Liver (tissue), 3 donors: ENCODE results near the gene GPAT2.
"Not testable (repeated sequence)": the region's sequence is repeated elsewhere in the genome, so short reads cannot be mapped to it uniquely, and the experiment has no call there.

Experiments used
- ATF3 ChIP-seq: IDR thresholded peaks from 2 replicates; pipeline ENCODE4 v1.6.1; 2016; ENCODE audit warnings: antibody characterized with exemption
- CTCF ChIP-seq: fragments of 150-350 bp; IDR thresholded peaks from 2 replicates; pipeline ENCODE4 v1.5.1; 2017; ENCODE audit warnings: improper control_type of control experiment, low read depth, low read length; ENCODE audit not compliant: missing input control
- EGR1 ChIP-seq, 2 donors: IDR thresholded peaks; 2 replicates each; pipeline ENCODE4 v1.6.1; 2016 to 2018; ENCODE audit warnings: antibody characterized with exemption in 2 of 2, low read depth in 2 of 2
- GABPA ChIP-seq, 2 donors: IDR thresholded peaks in 1 of 2; conservative IDR thresholded peaks in 1 of 2; 2 replicates each; pipeline ENCODE4 v1.6.1; 2016; ENCODE audit warnings: antibody characterized with exemption in 2 of 2, mild to moderate bottlenecking in 1 of 2, moderate library complexity in 1 of 2
- JUND ChIP-seq, 2 donors: IDR thresholded peaks; 2 replicates each; pipeline ENCODE4 v1.6.1; 2016; ENCODE audit warnings: antibody characterized with exemption in 2 of 2
- MAX ChIP-seq: IDR thresholded peaks from 2 replicates; pipeline ENCODE4 v1.6.1; 2016; ENCODE audit warnings: antibody characterized with exemption
- NR2F2 ChIP-seq: IDR thresholded peaks from 2 replicates; pipeline ENCODE4 v1.6.1; 2016; ENCODE audit warnings: antibody characterized with exemption
- RAD21 ChIP-seq, 2 donors: IDR thresholded peaks; 2 replicates each; pipeline ENCODE4 v1.6.1; 2016; ENCODE audit warnings: antibody characterized with exemption in 2 of 2, mild to moderate bottlenecking in 2 of 2
- REST ChIP-seq: IDR thresholded peaks from 2 replicates; pipeline ENCODE4 v1.6.1; 2016; ENCODE audit warnings: antibody characterized with exemption, mild to moderate bottlenecking
- RXRA ChIP-seq, 2 donors: IDR thresholded peaks; 2 replicates each; pipeline ENCODE4 v1.6.1; 2017 to 2018; ENCODE audit warnings: antibody characterized with exemption in 2 of 2, mild to moderate bottlenecking in 1 of 2
- SP1 ChIP-seq: IDR thresholded peaks from 2 replicates; pipeline ENCODE4 v1.6.1; 2018; ENCODE audit warnings: antibody characterized with exemption, mild to moderate bottlenecking
- TAF1 ChIP-seq: conservative IDR thresholded peaks from 2 replicates; pipeline ENCODE4 v1.6.1; 2016; ENCODE audit warnings: antibody characterized with exemption, mild to moderate bottlenecking
- YY1 ChIP-seq: IDR thresholded peaks from 2 replicates; pipeline ENCODE4 v1.6.1; 2016; ENCODE audit warnings: antibody characterized with exemption, mild to moderate bottlenecking
- donor health status: healthy.
- donor health status: healthy.

GRCh38 chr2:96012086-96012791 is 22.5 kb downstream of the GPAT2 start:
- TF ChIP-seq CTCF; SP1; NR2F2; ATF3; RXRA (IDR thresholded peaks at IDR 0.05); YY1; EGR1 (IDR thresholded peaks at IDR 0.05; ENCODE audit: low read depth in 2 of 2); GABPA (IDR thresholded peaks at IDR 0.05 in 1 of 2, conservative IDR thresholded peaks at IDR 0.05 in 1 of 2); REST; RAD21 (IDR thresholded peaks at IDR 0.05); JUND (IDR thresholded peaks at IDR 0.05); TAF1; MAX: not testable (repeated sequence)
